AML-193 (cell line): Measurements from ENCODE around the gene BEX2.
"Not testable (repeated sequence)": the region's sequence is repeated elsewhere in the genome, so short reads cannot be mapped to it uniquely, and the experiment has no call there.

Source experiments
- DNase-seq, 2 experiments: peaks; one replicate each; lab custom pipeline; 2025; lab: John Stamatoyannopoulos, UW

Gene BEX2

GRCh38 chrX:103310555-103311398 is at the start of gene BEX2:
Gene BEX2, minus strand, starts transcription at chrX:103310990. Its CDS starts 1,014 bp downstream, at chrX:103309976.
- DNase-seq = no peak

- no peak for DNase-seq
Observed at GRCh38 chrX:103360092-103360491, 49.3 kb upstream of the BEX2 start.

GRCh38 chrX:103359605-103360004 is 48.8 kb upstream of the BEX2 start:
- DNase-seq = not testable (repeated sequence)

- DNase-seq = no peak
Observed at GRCh38 chrX:103357871-103358270, 47.1 kb upstream of the BEX2 start.

- no peak for DNase-seq
Observed at GRCh38 chrX:103356858-103357257, 46.1 kb upstream of the BEX2 start.

- DNase-seq = no peak
Observed at GRCh38 chrX:103356130-103356798, 45.5 kb upstream of the BEX2 start, which contains the start of gene TCEAL9. Gene TCEAL9, plus strand, starts transcription at chrX:103356506. Its CDS starts 1,179 bp downstream, at chrX:103357685.

- DNase-seq = no peak
Observed at GRCh38 chrX:103347682-103348397, 37.0 kb upstream of the BEX2 start.

- DNase-seq = no peak
Observed at GRCh38 chrX:103344606-103345005, 33.8 kb upstream of the BEX2 start.

- DNase-seq = peak in 1 of 2 experiments; percentile 5
Observed at GRCh38 chrX:103343105-103343504, 32.3 kb upstream of the BEX2 start.

GRCh38 chrX:103338663-103339062 is 27.9 kb upstream of the BEX2 start:
- DNase-seq = no peak

GRCh38 chrX:103330681-103331288 is 20.0 kb upstream of the BEX2 start:
- no peak for DNase-seq

GRCh38 chrX:103329991-103330390 is 19.2 kb upstream of the BEX2 start, which contains the start of gene TCEAL7:
Gene TCEAL7, plus strand, starts transcription at chrX:103330239. Its CDS starts 1,165 bp downstream, at chrX:103331404.
- DNase-seq = no peak

GRCh38 chrX:103311399-103311780 is 600 bp upstream of the BEX2 start:
- no peak for DNase-seq

- no peak for DNase-seq
Observed at GRCh38 chrX:103309860-103310554, 783 bp downstream of the BEX2 start.

GRCh38 chrX:103305666-103306065 is 5.1 kb downstream of the BEX2 start:
- DNase-seq = not testable (repeated sequence)

- DNase-seq = no peak
Observed at GRCh38 chrX:103304705-103305104, 6.1 kb downstream of the BEX2 start.

GRCh38 chrX:103293118-103293517 is 17.7 kb downstream of the BEX2 start:
- DNase-seq = no peak

GRCh38 chrX:103279624-103280023 is 31.2 kb downstream of the BEX2 start:
- DNase-seq = no peak

GRCh38 chrX:103276581-103277002 is 34.2 kb downstream of the BEX2 start, which contains the start of gene TCEAL5:
Gene TCEAL5, minus strand, starts transcription at chrX:103276750. Its CDS starts 2,187 bp downstream, at chrX:103274563.
- DNase-seq = no peak

GRCh38 chrX:103275947-103276567 is 34.7 kb downstream of the BEX2 start:
- no peak for DNase-seq

- DNase-seq = no peak
Observed at GRCh38 chrX:103274284-103274683, 36.5 kb downstream of the BEX2 start.
